Neural progenitor cell (in vitro differentiated cells): ENCODE data around the gene KRT15.

Source experiments
- CTCF ChIP-seq: fragments of 200-600 bp; sonication (generic); IDR thresholded peaks from 2 replicates; pipeline ENCODE4 v1.5.1; 2017; ENCODE audit warnings: antibody characterized with exemption, mild to moderate bottlenecking
- EZH2 ChIP-seq: fragments of 200-600 bp; sonication (generic); IDR thresholded peaks from 2 replicates; pipeline ENCODE4 v1.6.1; 2017; ENCODE audit warnings: antibody characterized with exemption, mild to moderate bottlenecking, moderate library complexity
- EZH2phosphoT487 ChIP-seq: fragments of 200-600 bp; sonication (generic); IDR thresholded peaks from 2 replicates; pipeline ENCODE4 v1.6.1; 2017; ENCODE audit warnings: antibody characterized with exemption

GRCh38 chr17:41540921-41541625, 22.4 kb upstream of the KRT15 start:
- no peak for TF ChIP-seq CTCF
- TF ChIP-seq EZH2phosphoT487 = no peak
- TF ChIP-seq EZH2 = no peak
